ENCODE measurements around the gene LDLRAD4. TPM values are rescaled to one million over a fixed set of nuclear protein-coding genes. Genes with fewer than 3 reads are reported as not detected.

The LDLRAD4 gene

DNA sequence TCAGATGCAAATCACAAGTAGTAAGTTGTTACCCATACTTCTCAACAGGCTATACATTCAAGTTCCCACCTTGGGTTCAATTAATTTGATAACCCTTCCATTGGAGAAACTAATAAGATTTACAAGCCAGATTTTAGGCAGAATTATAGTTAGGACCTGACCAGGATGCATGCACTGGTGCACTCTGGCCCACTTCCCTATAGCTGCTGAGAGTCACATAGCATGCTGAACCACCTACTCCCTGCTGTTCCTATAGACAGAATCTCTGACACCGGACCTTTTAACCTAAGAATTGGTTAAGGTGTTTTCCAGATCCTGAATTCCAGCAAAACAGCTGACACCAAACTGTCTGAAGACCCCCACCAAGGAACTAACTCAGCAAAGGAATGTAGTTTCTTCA, 481.6 kb downstream of the LDLRAD4 start:
- Histone ChIP-seq H3K4me3 (replicated peaks; ENCODE audit: insufficient read depth, low read length) (no peak overlapping the region), H3K27me3 (ENCODE audit: insufficient read depth, poor library complexity, severe bottlenecking) (no peaks in the 10 kb centered on the region), H3K27ac (replicated peaks) (no peak overlapping the region)
- no peak for DNase-seq (ENCODE audit: low read depth in 1 of 2, low spot score in 1 of 2)
- TF ChIP-seq SPI1 (IDR thresholded peaks at IDR 0.05; ENCODE audit: borderline replicate concordance, low read depth) (no peak), REST (IDR thresholded peaks at IDR 0.05; ENCODE audit: insufficient replicate concordance, low read depth) (no peak), GABPA (IDR thresholded peaks at IDR 0.05; ENCODE audit: low read depth) (no peak)

Small RNAs within 50 kb of the gene (microRNA-seq; reads per million reads assigned to microRNA genes)
- not detected for gene MIR4526
- not detected for gene MIR5190

Measured in HL-60 (cell line).